Gastrocnemius medialis (tissue), 4 donors: Measurements from ENCODE around the gene KCNH3. TPM values are rescaled to one million over a fixed set of nuclear protein-coding genes. Genes with fewer than 3 reads are reported as not detected.

ENCODE experiments used
- ATAC-seq, 2 donors: fragments of 150-250 bp; one replicate each; pipeline ENCODE4 v1.9.1; 2016
- DNase-seq, 2 donors: peaks; one replicate each; pipeline ENCODE4 v3.0.0-alpha.2; 2019
- H3K27ac ChIP-seq, 4 donors: fragments of 200-600 bp; sonication (generic); 1 replicate in 1 of 4; 2 replicates in 3 of 4; pipeline ENCODE4 v1.5.1; 2016 to 2018; ENCODE audit warnings: mild to moderate bottlenecking in 2 of 4, moderate library complexity in 1 of 4
- H3K27me3 ChIP-seq, 3 donors: fragments of 200-600 bp; sonication (generic) in 2 of 3; 1 replicate in 1 of 3; 2 replicates in 2 of 3; pipeline versions ENCODE4 v1.5.1 to v1.6.0; 2016 to 2019; ENCODE audit warnings: mild to moderate bottlenecking in 1 of 3, moderate library complexity in 1 of 3
- H3K36me3 ChIP-seq, 2 donors: fragments of 200-600 bp; sonication (generic) in 1 of 2; one replicate each; pipeline ENCODE4 v1.5.1; 2017 to 2018
- H3K4me1 ChIP-seq, 2 donors: fragments of 200-600 bp; sonication (generic) in 1 of 2; one replicate each; pipeline ENCODE4 v1.5.1; 2016 to 2017; ENCODE audit warnings: mild to moderate bottlenecking in 2 of 2
- H3K4me3 ChIP-seq, 4 donors: fragments of 200-600 bp; sonication (generic) in 3 of 4; 1 replicate in 1 of 4; 2 replicates in 3 of 4; pipeline ENCODE4 v1.5.1; 2016 to 2019; ENCODE audit warnings: mild to moderate bottlenecking in 2 of 4
- H3K9me3 ChIP-seq, 3 donors: fragments of 200-600 bp; sonication (generic) in 2 of 3; 1 replicate in 1 of 3; 2 replicates in 2 of 3; pipeline ENCODE4 v1.5.1; 2016 to 2019
- POLR2A ChIP-seq, 2 donors: fragments of 450-650 bp; IDR thresholded peaks; one replicate each; pipeline ENCODE4 v1.6.1; 2017; ENCODE audit warnings: antibody characterized with exemption in 2 of 2, mild to moderate bottlenecking in 2 of 2, moderate library complexity in 2 of 2
- in situ Hi-C, 4 donors: fragments of 200-750 bp; cut with MboI; loops; one replicate each; pipeline versions ENCODE4 v1.15.0 to v1.8.0; 2017; ENCODE audit warnings: low sequenced_read_pairs in 4 of 4
- intact Hi-C: fragments of 100-400 bp; cut with DNase I; formaldehyde crosslinking; loops from one replicate; pipeline ENCODE4 v1.15.1; 2023; ENCODE audit warnings: low total_unique reads
- total RNA-seq, 4 donors: library from RNA; depleted of rRNA; stranded (reverse); fragments of >200 nt; gene quantifications; one replicate each; pipeline versions ENCODE4 v1.1.0 to v1.2.3, GENCODE V29; 2016
- TF ChIP-seq, protein P1 (sequence below), 5 experiments: fragments of 450-650 bp in 3 of 5; fragments of 200-600 bp in 2 of 5; sonication (generic) in 2 of 5; IDR thresholded peaks in 4 of 5; conservative IDR thresholded peaks in 1 of 5; 1 replicate in 4 of 5; 2 replicates in 1 of 5; pipeline ENCODE4 v1.5.1; 2016 to 2019; ENCODE audit warnings: antibody characterized with exemption in 5 of 5, mild to moderate bottlenecking in 3 of 5, moderate library complexity in 3 of 5

The KCNH3 gene
- total RNA-seq, 4 donors from 2014 or later = not detected

DNA sequence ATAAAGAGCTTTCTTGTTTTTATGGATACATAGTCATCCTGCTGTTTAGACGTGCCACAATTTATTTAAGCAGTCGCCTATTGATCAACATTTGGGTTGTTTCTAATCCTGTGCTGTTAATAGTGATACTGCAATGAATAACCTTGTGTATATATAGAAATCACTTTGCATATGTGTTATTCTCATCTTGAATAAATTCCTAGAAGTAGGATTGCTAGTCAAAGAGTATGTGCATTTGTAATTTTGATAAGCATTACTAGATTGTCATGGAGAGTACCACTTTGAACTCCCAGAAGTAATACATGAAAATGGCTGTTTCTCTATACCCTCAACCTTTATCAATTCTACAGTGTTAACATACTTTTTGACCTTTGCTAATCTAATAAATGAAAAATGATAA is 44.9 kb upstream of the KCNH3 start:
- DNase-seq (no peak), ATAC-seq (no peak)
- Histone ChIP-seq H3K27me3 (no peaks in the 10 kb centered on the region), H3K36me3 (peaks cover 0 to 36% of the 10 kb centered on the region in 2 donors), H3K9me3 (no peaks in the 10 kb centered on the region), H3K4me1 (no peaks in the 10 kb centered on the region), H3K4me3 (no peak overlapping the region), H3K27ac (no peak overlapping the region)
- intact Hi-C loops = no loop called here
- TF ChIP-seq POLR2A (IDR thresholded peaks at IDR 0.05) = no peak
- TF ChIP-seq, protein P1, sequence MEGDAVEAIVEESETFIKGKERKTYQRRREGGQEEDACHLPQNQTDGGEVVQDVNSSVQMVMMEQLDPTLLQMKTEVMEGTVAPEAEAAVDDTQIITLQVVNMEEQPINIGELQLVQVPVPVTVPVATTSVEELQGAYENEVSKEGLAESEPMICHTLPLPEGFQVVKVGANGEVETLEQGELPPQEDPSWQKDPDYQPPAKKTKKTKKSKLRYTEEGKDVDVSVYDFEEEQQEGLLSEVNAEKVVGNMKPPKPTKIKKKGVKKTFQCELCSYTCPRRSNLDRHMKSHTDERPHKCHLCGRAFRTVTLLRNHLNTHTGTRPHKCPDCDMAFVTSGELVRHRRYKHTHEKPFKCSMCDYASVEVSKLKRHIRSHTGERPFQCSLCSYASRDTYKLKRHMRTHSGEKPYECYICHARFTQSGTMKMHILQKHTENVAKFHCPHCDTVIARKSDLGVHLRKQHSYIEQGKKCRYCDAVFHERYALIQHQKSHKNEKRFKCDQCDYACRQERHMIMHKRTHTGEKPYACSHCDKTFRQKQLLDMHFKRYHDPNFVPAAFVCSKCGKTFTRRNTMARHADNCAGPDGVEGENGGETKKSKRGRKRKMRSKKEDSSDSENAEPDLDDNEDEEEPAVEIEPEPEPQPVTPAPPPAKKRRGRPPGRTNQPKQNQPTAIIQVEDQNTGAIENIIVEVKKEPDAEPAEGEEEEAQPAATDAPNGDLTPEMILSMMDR (IDR thresholded peaks at IDR 0.05 in 4 of 5, conservative IDR thresholded peaks at IDR 0.05 in 1 of 5) = no peak
- in situ Hi-C loops = no loop called here

DNA sequence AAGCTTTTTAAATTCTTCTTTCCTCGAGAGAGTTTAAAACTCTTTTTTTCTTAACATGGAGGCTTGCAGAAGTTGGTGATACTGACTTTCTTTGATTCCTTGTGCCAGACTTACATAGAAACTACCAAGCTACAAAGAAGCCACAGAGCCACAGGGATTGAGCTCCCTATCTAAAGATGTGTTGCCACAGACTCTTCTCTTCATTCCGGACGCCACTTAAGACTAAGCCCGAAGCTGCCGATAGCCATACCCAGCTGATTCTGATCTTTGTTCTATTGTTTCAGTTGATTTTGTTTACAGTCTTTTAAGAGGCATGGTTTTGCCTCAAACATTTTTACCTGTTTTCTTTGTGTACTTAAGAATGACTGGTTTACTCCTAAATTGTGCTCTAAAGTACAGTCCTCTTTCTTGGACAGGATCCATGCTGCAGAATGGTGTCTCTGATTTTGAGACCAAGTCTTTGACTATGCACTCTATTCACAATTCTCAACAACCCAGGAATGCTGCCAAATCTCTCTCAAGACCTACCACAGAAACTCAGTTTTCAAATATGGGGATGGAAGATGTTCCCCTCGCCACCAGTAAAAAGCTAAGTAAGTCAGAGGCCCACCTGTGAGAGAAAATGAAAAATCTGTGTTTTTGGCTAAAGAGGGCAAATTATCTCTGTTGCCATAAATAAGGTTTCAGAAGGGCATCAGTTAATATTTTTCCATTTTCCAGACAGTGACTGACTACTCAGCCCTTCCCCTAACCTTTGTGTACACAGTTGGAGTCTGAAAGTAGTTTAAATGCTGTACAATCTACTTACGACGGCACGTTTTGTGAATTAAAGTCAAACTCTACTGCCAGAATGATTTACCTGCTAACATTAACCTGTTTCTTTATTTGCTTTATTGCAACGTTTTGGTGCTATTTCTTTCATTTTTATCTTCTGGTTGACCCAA is 42.1 kb upstream of the KCNH3 start:
- Histone ChIP-seq H3K27me3 (no peaks in the 10 kb centered on the region), H3K4me3 (no peak overlapping the region), H3K36me3 (peaks cover 0 to 46% of the 10 kb centered on the region in 2 donors), H3K9me3 (no peaks in the 10 kb centered on the region), H3K4me1 (no peaks in the 10 kb centered on the region), H3K27ac (no peak overlapping the region)
- no peak for ATAC-seq
- no peak for DNase-seq
- TF ChIP-seq, protein P1 (IDR thresholded peaks at IDR 0.05 in 4 of 5, conservative IDR thresholded peaks at IDR 0.05 in 1 of 5) = no peak
- no peak for TF ChIP-seq POLR2A (IDR thresholded peaks at IDR 0.05)
- in situ Hi-C loops (no loop called here), intact Hi-C loops (no loop called here)

DNA sequence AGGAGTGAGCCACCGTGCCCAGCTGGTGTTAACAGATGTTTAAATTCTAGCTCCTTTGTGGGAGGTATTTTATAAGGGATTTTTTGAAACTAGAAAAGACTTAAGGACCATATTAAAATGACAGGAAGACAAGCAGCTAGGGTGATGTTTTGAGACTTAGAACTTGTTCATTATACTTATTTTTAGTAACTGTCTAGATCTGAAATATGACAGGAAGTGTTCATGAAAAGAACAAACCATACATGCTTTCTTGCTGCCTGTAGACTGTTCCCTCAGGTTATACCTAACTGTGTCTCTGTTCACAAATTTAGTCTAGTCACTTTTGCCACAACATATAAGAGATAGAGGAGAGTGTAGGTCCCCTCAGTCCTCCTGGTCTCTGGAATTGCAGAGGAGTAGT is 36.9 kb upstream of the KCNH3 start:
- in situ Hi-C loops (loop anchor here in 1 of 4 donors (10.0 kb wide), 1 partner anchor 127 kb away; no protein-coding TSS in a partner anchor), intact Hi-C loops (no loop called here)
- H3K27ac ChIP-seq = no peak overlapping the region
- H3K9me3 ChIP-seq = no peaks in the 10 kb centered on the region
- no peak overlapping the region for H3K4me3 ChIP-seq
- no peaks in the 10 kb centered on the region for H3K27me3 ChIP-seq
- no peaks in the 10 kb centered on the region for H3K4me1 ChIP-seq
- TF ChIP-seq, protein P1 (IDR thresholded peaks at IDR 0.05 in 4 of 5, conservative IDR thresholded peaks at IDR 0.05 in 1 of 5) = no peak
- TF ChIP-seq POLR2A (IDR thresholded peaks at IDR 0.05) = no peak
- H3K36me3 ChIP-seq = peaks cover 0 to 32% of the 10 kb centered on the region in 2 donors
- no peak for DNase-seq
- no peak for ATAC-seq

DNA sequence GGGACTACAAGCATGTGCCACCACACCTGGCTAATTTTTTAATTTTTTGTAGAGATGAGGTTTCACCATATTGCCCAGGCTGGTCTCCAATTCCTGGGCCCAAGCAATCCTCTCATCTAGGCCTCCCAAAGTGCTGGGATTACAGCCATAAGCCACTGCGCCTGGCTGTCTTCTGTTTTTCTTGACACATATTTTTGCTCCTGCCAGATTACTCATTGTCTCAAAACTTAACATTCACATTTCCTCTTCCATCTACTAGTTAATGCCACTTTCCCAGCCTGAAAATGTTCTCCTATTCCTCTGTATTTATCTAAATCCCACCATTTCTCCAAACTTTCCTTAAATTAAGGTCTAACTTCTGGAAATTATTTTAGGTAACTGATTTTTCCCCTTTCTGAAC is 36.2 kb upstream of the KCNH3 start:
- Histone ChIP-seq H3K4me1 (no peaks in the 10 kb centered on the region), H3K9me3 (no peaks in the 10 kb centered on the region), H3K4me3 (no peak overlapping the region), H3K27me3 (no peaks in the 10 kb centered on the region), H3K27ac (no peak overlapping the region), H3K36me3 (peaks cover 0 to 32% of the 10 kb centered on the region in 2 donors)
- in situ Hi-C loops = loop anchor here in 1 of 4 donors (10.0 kb wide), 1 partner anchor 128 kb away; no protein-coding TSS in a partner anchor
- ATAC-seq = no peak
- intact Hi-C loops = no loop called here
- TF ChIP-seq, protein P1 (IDR thresholded peaks at IDR 0.05 in 4 of 5, conservative IDR thresholded peaks at IDR 0.05 in 1 of 5) = no peak
- TF ChIP-seq POLR2A (IDR thresholded peaks at IDR 0.05) = no peak
- no peak for DNase-seq
